WTC11 (cell line): ENCODE results near the gene RGL1. TPM values are rescaled to one million over a fixed set of nuclear protein-coding genes. Genes with fewer than 3 reads are reported as not detected.

Experiments used
- ATAC-seq: fragments of 200-7000 bp; cut with Tn5 transposase; 2 replicates; pipeline ENCODE4 v1.10.0; 2021; ENCODE audit warnings: mild to moderate bottlenecking, moderate library complexity
- CTCF ChIA-PET: fragments of 300-600 bp; sonication (Branson Sonifier 250); formaldehyde crosslinking; loops from one replicate; lab custom pipeline; 2021; ENCODE audit warnings: antibody characterized with exemption; lab: Charles Lee
- POLR2A ChIA-PET: fragments of 350-600 bp; sonication (Branson Sonifier 250); formaldehyde crosslinking; loops from one replicate; lab custom pipeline; 2021; ENCODE audit warnings: antibody characterized with exemption; lab: Charles Lee
- DNase-seq: peaks from one replicate; pipeline ENCODE4 v3.0.0; 2021; ENCODE audit warnings: low spot score
- H3K27ac Mint-ChIP-seq: 2 replicates; pipeline ENCODE4 v1.8.0; 2021; ENCODE audit warnings: mixed read lengths
- H3K27me3 Mint-ChIP-seq: 2 replicates; pipeline ENCODE4 v1.8.0; 2021; ENCODE audit warnings: low read depth, mild to moderate bottlenecking, moderate library complexity, mixed read lengths
- H3K36me3 Mint-ChIP-seq: 2 replicates; pipeline ENCODE4 v1.8.0; 2021; ENCODE audit warnings: mixed read lengths
- H3K4me1 Mint-ChIP-seq: 2 replicates; pipeline ENCODE4 v1.8.0; 2022; ENCODE audit warnings: mixed read lengths
- H3K4me3 Mint-ChIP-seq: 2 replicates; pipeline ENCODE4 v1.8.0; 2021; ENCODE audit warnings: mild to moderate bottlenecking, moderate library complexity, mixed read lengths
- H3K9me3 Mint-ChIP-seq: 2 replicates; pipeline ENCODE4 v1.8.0; 2021; ENCODE audit warnings: mixed read lengths
- ATF1 ChIP-seq: sonication (generic); formaldehyde crosslinking; IDR thresholded peaks from 2 replicates; pipeline ENCODE4 v1.8.1; 2023; ENCODE audit warnings: mild to moderate bottlenecking, moderate library complexity, missing genetic modification reagents
- ATF6 ChIP-seq: sonication (generic); formaldehyde crosslinking; IDR thresholded peaks from 2 replicates; pipeline ENCODE4 v1.8.1; 2023; ENCODE audit warnings: mild to moderate bottlenecking, missing genetic modification reagents
- CBFB ChIP-seq: sonication (generic); formaldehyde crosslinking; IDR thresholded peaks from 2 replicates; pipeline ENCODE4 v1.8.1; 2022; ENCODE audit warnings: mild to moderate bottlenecking, low read depth, missing genetic modification reagents
- E2F4 ChIP-seq: sonication (generic); formaldehyde crosslinking; IDR thresholded peaks from 2 replicates; pipeline ENCODE4 v1.8.1; 2022; ENCODE audit warnings: low read depth, mild to moderate bottlenecking, moderate library complexity, missing genetic modification reagents, borderline replicate concordance
- ETV6 ChIP-seq: sonication (generic); formaldehyde crosslinking; IDR thresholded peaks from 2 replicates; pipeline ENCODE4 v1.8.1; 2022; ENCODE audit warnings: mild to moderate bottlenecking, missing genetic modification reagents
- FOXJ3 ChIP-seq: sonication (generic); formaldehyde crosslinking; IDR thresholded peaks from 2 replicates; pipeline ENCODE4 v1.9.0; 2021; ENCODE audit warnings: missing genetic modification reagents, mild to moderate bottlenecking, borderline replicate concordance
- GRHL2 ChIP-seq: fragments of 250-450 bp; sonication (Bioruptor Pico); IDR thresholded peaks from 2 replicates; pipeline ENCODE4 v1.8.0; 2022; ENCODE audit warnings: mild to moderate bottlenecking, moderate library complexity; ENCODE audit not compliant: insufficient replicate concordance, severe bottlenecking
- MAX ChIP-seq: sonication (generic); formaldehyde crosslinking; IDR thresholded peaks from 2 replicates; pipeline ENCODE4 v1.8.0; 2022; ENCODE audit warnings: mild to moderate bottlenecking, missing genetic modification reagents
- MXD4 ChIP-seq: fragments of 250-450 bp; sonication (Bioruptor Pico); IDR thresholded peaks from 2 replicates; pipeline ENCODE4 v1.8.0; 2021; ENCODE audit warnings: mild to moderate bottlenecking, moderate library complexity, borderline replicate concordance
- NFATC4 ChIP-seq: fragments of 250-450 bp; sonication (Bioruptor Pico); IDR thresholded peaks from 2 replicates; pipeline ENCODE4 v1.9.0; 2021; ENCODE audit warnings: mild to moderate bottlenecking
- NR1H2 ChIP-seq: sonication (generic); formaldehyde crosslinking; IDR thresholded peaks from 2 replicates; pipeline ENCODE4 v1.9.0; 2021; ENCODE audit warnings: mild to moderate bottlenecking, moderate library complexity, missing genetic modification reagents
- NR2C2 ChIP-seq: sonication (generic); formaldehyde crosslinking; IDR thresholded peaks from 2 replicates; pipeline ENCODE4 v1.8.0; 2022; ENCODE audit warnings: mild to moderate bottlenecking, missing genetic modification reagents
- STAT6 ChIP-seq: sonication (generic); formaldehyde crosslinking; conservative IDR thresholded peaks from 2 replicates; pipeline ENCODE4 v1.8.1; 2023; ENCODE audit warnings: mild to moderate bottlenecking, low read depth, missing genetic modification reagents, moderate library complexity
- TP53 ChIP-seq: sonication (generic); formaldehyde crosslinking; IDR thresholded peaks from 2 replicates; pipeline ENCODE4 v1.8.1; 2023; ENCODE audit warnings: mild to moderate bottlenecking, missing genetic modification reagents
- USF2 ChIP-seq: sonication (generic); formaldehyde crosslinking; IDR thresholded peaks from 2 replicates; pipeline ENCODE4 v1.8.1; 2023; ENCODE audit warnings: mild to moderate bottlenecking, missing genetic modification reagents, moderate library complexity
- ZNF138 ChIP-seq: sonication (generic); formaldehyde crosslinking; conservative IDR thresholded peaks from 2 replicates; pipeline ENCODE4 v1.8.1; 2022; ENCODE audit warnings: mild to moderate bottlenecking, moderate library complexity, missing genetic modification reagents
- ZNF219 ChIP-seq: sonication (generic); formaldehyde crosslinking; IDR thresholded peaks from 2 replicates; pipeline ENCODE4 v1.8.0; 2023; ENCODE audit warnings: missing genetic modification reagents, mild to moderate bottlenecking, borderline replicate concordance
- ZNF396 ChIP-seq: fragments of 250-450 bp; sonication (Bioruptor Pico); IDR thresholded peaks from 2 replicates; pipeline ENCODE4 v1.8.0; 2021; ENCODE audit warnings: mild to moderate bottlenecking, moderate library complexity, borderline replicate concordance
- ZNF416 ChIP-seq: fragments of 250-450 bp; sonication (Bioruptor Pico); IDR thresholded peaks from 2 replicates; pipeline ENCODE4 v1.9.0; 2021; ENCODE audit warnings: mild to moderate bottlenecking, inconsistent platforms
- ZNF423 ChIP-seq: fragments of 250-450 bp; sonication (Bioruptor Pico); IDR thresholded peaks from 2 replicates; pipeline ENCODE4 v2.1.2; 2022; ENCODE audit warnings: mild to moderate bottlenecking, moderate library complexity
- total RNA-seq: library from RNA; stranded (reverse); gene quantifications from 3 replicates; pipeline ENCODE4 v1.2.3, GENCODE V29; 2021

Gene RGL1
- total RNA-seq, 1 experiment from 2014 or later = 1.5 TPM

- POLR2A ChIA-PET = no interaction called here
- H3K36me3 Mint-ChIP-seq = no peaks in the 10 kb centered on the region
- no peaks in the 10 kb centered on the region for H3K27me3 Mint-ChIP-seq
- no peak overlapping the region for H3K27ac Mint-ChIP-seq
- H3K9me3 Mint-ChIP-seq = peaks cover 6% of the 10 kb centered on the region
- H3K4me3 Mint-ChIP-seq = no peak overlapping the region
- ATAC-seq = no peak
- TF ChIP-seq FOXJ3 (CRISPR knock-in tag) (no peak), MXD4 (CRISPR knock-in tag) (no peak), ZNF138 (CRISPR knock-in tag) (no peak), GRHL2 (CRISPR knock-in tag) (no peak), ZNF423 (CRISPR knock-in tag) (no peak), MAX (CRISPR knock-in tag) (no peak), NR1H2 (CRISPR knock-in tag) (no peak), ATF6 (CRISPR knock-in tag) (no peak), ZNF396 (CRISPR knock-in tag) (no peak), USF2 (CRISPR knock-in tag) (no peak)
- no peak for DNase-seq
- no peaks in the 10 kb centered on the region for H3K4me1 Mint-ChIP-seq
- CTCF ChIA-PET = no interaction called here
Observed at GRCh38 chr1:183830389-183830788, 25.5 kb downstream of the RGL1 start.

- CTCF ChIA-PET = interaction anchor here (1.5 kb wide), 1 partner anchor 147 kb away, joined by 3 read pairs; no protein-coding TSS in a partner anchor
- POLR2A ChIA-PET = no interaction called here
- no peaks in the 10 kb centered on the region for H3K4me1 Mint-ChIP-seq
- TF ChIP-seq E2F4 (CRISPR knock-in tag) (no peak), NFATC4 (CRISPR knock-in tag) (no peak), NR2C2 (no peak), ATF1 (CRISPR knock-in tag) (no peak), ETV6 (CRISPR knock-in tag) (no peak), ZNF416 (CRISPR knock-in tag) (no peak), STAT6 (no peak), ZNF423 (CRISPR knock-in tag) (no peak), CBFB (no peak), ZNF219 (CRISPR knock-in tag) (no peak), ATF6 (CRISPR knock-in tag) (no peak), TP53 (CRISPR knock-in tag) (no peak), USF2 (CRISPR knock-in tag) (no peak)
- no peak for DNase-seq
- no peaks in the 10 kb centered on the region for H3K27me3 Mint-ChIP-seq
- H3K36me3 Mint-ChIP-seq = no peaks in the 10 kb centered on the region
- ATAC-seq = no peak
- H3K9me3 Mint-ChIP-seq = peaks cover 2% of the 10 kb centered on the region
- H3K27ac Mint-ChIP-seq = no peak overlapping the region
- no peak overlapping the region for H3K4me3 Mint-ChIP-seq
Observed at GRCh38 chr1:183831311-183831710, 26.4 kb downstream of the RGL1 start.
